ENCODE results near the gene CARD9.

CARD9 gene

DNA sequence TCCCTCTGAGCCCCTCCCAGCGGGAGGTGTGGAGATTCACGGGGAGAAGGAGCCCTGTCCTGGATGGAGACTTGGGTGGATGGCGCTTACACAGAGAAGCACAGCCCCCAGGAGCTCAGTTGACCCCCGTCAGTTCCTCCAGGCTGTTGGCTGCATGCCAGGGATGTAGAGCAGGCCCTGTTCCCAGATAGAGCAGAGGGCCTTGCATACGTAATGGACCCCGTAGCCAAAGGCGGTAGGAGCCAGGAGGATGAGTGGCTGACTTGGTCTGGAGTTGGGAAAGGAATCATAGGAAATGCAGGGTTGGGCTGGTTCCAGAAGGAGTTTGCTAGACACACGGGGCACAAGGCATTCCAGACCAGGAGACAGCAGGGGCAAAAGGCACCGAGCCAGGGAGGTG is 39.5 kb upstream of the CARD9 start:
- TF ChIP-seq, protein P1, sequence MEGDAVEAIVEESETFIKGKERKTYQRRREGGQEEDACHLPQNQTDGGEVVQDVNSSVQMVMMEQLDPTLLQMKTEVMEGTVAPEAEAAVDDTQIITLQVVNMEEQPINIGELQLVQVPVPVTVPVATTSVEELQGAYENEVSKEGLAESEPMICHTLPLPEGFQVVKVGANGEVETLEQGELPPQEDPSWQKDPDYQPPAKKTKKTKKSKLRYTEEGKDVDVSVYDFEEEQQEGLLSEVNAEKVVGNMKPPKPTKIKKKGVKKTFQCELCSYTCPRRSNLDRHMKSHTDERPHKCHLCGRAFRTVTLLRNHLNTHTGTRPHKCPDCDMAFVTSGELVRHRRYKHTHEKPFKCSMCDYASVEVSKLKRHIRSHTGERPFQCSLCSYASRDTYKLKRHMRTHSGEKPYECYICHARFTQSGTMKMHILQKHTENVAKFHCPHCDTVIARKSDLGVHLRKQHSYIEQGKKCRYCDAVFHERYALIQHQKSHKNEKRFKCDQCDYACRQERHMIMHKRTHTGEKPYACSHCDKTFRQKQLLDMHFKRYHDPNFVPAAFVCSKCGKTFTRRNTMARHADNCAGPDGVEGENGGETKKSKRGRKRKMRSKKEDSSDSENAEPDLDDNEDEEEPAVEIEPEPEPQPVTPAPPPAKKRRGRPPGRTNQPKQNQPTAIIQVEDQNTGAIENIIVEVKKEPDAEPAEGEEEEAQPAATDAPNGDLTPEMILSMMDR (IDR thresholded peaks at IDR 0.05): no peak

DNA sequence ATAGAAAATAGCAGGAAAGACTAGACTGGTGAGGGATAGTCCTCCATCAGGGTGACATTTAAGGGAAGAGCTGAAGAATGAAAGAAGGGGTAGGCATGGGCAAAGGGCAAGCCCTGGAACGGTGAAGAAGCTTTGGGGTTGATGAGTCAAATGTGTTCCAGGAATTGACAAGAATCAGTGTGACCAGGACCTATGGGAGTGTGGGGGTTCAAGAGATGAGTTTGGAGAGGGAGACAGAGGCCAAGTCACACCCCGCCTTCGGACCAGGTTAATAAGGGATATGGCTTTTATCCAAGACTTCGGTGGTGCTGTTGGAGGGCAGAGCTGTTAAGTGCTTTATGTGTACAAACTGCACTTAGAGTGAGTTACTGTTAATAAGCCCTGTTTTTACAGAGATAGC is 37.9 kb upstream of the CARD9 start:
- TF ChIP-seq, protein P1 (IDR thresholded peaks at IDR 0.05): no peak

- TF ChIP-seq, protein P1 (IDR thresholded peaks at IDR 0.05): no peak
These were observed 37.2 kb upstream of the CARD9 start, which contains the start of the genes ENTR1 and PMPCA for GRCh38 chr9:136410500-136411287. TSS of gene ENTR1 (minus strand) at chr9:136410614. CDS start at chr9:136410397, 217 bp downstream. TSS of gene PMPCA (plus strand) at chr9:136410658. CDS start at chr9:136410669, 11 bp downstream.

DNA sequence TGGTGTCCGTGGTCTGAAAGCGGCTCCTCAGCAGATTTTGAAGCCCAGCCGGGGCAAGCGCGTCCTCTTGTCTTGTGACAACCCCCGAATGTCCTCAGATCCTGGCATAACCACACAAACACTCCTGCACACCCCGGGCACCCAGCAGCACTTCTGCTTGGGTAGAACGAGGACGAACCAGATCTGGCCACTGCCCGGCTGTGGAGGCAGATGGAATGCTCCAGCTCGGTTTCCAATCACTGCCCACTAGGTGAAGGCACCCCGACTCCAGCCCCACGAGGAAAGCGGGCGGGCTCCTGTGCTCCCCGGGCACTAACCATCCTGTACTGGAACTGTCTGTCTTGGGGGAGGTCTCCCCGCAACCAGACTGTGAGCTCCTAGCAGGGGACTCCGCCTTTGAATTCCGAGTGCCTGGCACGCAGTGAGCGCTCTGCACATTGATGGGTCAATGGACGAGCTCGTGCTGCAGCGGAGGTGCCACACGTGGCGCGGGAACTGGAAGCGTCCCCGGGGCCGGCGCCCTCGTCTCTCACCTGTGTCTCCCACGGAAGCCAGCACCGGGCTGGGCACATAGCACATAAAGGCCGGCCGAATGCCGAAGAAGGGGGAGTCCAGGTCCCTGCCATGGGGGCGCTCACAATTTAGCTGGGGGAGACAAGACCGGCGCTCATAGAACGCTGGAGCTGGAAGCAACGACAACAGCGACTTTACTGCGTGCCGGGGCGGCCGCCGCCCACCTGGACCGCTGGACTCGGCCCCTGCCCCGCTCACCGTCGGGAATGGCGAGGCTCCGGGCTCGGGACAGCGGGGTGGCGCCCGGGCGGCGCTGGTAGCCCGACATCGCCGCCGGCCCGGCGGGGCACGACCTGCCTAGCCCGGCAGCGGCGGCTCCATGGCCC is 36.3 kb upstream of the CARD9 start:
- TF ChIP-seq, protein P1 (IDR thresholded peaks at IDR 0.05): no peak

DNA sequence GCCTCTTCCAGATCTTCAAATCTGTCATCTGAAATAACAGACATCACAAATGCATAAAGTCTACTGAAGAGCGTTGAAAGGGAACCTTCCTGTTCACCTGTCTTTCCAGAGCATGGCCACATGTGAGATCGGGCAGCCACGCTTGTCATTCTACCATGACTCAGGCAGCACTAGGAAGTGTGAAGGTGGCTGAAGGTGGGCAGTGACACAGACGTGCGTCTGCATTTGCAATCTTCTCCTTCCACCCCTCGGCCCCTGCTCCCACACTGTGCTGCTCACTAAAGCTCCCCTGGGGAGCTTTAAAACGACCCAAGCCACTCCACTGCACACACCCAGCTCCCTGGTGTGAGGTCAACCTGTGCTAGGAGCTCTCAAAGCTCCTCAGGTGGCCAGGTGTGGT is 34.4 kb upstream of the CARD9 start:
- TF ChIP-seq, protein P1 (IDR thresholded peaks at IDR 0.05): no peak

DNA sequence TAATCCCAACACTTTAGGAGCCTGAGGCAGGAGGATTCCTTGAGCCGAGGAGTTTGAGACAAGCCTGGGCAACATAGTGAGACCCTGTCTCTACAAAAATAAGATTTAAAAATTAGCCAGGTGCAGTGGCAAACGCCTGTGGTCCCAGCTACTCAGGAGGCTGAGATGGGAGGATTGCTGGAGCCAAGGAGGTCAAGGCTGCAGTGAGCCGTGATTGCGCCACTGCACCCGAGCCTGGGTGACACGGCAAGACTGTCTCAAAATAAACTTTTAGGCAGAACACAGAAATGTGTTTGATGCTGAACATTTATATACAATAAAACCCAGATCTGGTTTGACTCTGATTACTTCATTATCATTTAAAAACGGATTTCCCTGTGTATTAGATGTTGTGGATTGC is 32.0 kb upstream of the CARD9 start:
- TF ChIP-seq, protein P1 (IDR thresholded peaks at IDR 0.05): no peak

GRCh38 chr9:136404801-136405136 is 31.3 kb upstream of the CARD9 start:
- TF ChIP-seq, protein P1 (IDR thresholded peaks at IDR 0.05): no peak
